ENCODE results near the gene AIPL1. TPM values are rescaled to one million over a fixed set of nuclear protein-coding genes. Genes with fewer than 3 reads are reported as not detected.

AIPL1 gene
- total and polyA plus RNA-seq, 2 donors (not counting 3 experiments of a cell fraction or from before 2014, with no cell fraction given), result not detected

GRCh38 chr17:6422654-6423241 lies 12.2 kb downstream of the AIPL1 start:
- Histone ChIP-seq H3K9ac (replicated peaks; ENCODE audit: extremely low read depth, insufficient read depth, low read length) (no peak overlapping the region), H3K36me3 (ENCODE audit: control insufficient read depth in 2 of 2, extremely low read depth in 1 of 2, insufficient read depth in 2 of 2, low read length in 2 of 2) (no peaks in the 10 kb centered on the region), H3K9me1 (replicated peaks; ENCODE audit: control insufficient read depth, extremely low read depth, insufficient read depth, low read length) (no peaks in the 10 kb centered on the region), H3K4me3 (replicated peaks in 1 of 3; ENCODE audit: insufficient read depth in 1 of 3, low read depth in 1 of 3, low read length in 3 of 3) (no peak overlapping the region), H3K4me2 (ENCODE audit: insufficient read depth, low read length) (no peak overlapping the region), H3K27me3 (ENCODE audit: control insufficient read depth in 2 of 2, insufficient read depth in 2 of 2, low read length in 2 of 2) (no peaks in the 10 kb centered on the region), H3K9me3 (replicated peaks; ENCODE audit: control insufficient read depth, insufficient read depth, low read length) (no peaks in the 10 kb centered on the region), H2AFZ (ENCODE audit: low read depth, low read length) (no peak overlapping the region), H3K4me1 (ENCODE audit: control insufficient read depth, extremely low read depth, insufficient read depth, low read length) (no peaks in the 10 kb centered on the region), H3K27ac (ENCODE audit: insufficient read depth, low read depth, low read length) (no peak overlapping the region), H3K79me2 (ENCODE audit: control insufficient read depth, insufficient read depth, low read length) (no peaks in the 10 kb centered on the region), H4K20me1 (replicated peaks; ENCODE audit: control insufficient read depth, extremely low read depth, insufficient read depth, low read length) (no peaks in the 10 kb centered on the region)
- dilution Hi-C loops (cut with MboI; ENCODE audit: extremely low pct_ligation_motif_present, low sequenced_read_pairs), result no loop called here
- POLR2A ChIA-PET, result no interaction called here
- DNase-seq (ENCODE audit: low read depth, low spot score) (no peak), FAIRE-seq (no peak)
- intact Hi-C loops (cut with micrococcal nuclease), result loop anchor here (1.0 to 5.0 kb wide), 4 partner anchors 635 to 835 kb away; no protein-coding TSS in a partner anchor
- TF ChIP-seq POLR2A (IDR thresholded peaks at IDR 0.05; ENCODE audit: low read depth, low read length) (no peak), EZH2 (IDR thresholded peaks at IDR 0.05; ENCODE audit: borderline replicate concordance, low read depth, low read length, severe bottlenecking) (no peak), MYC (IDR thresholded peaks at IDR 0.05; ENCODE audit: low read depth, low read length) (no peak), GATA2 (IDR thresholded peaks at IDR 0.05; ENCODE audit: insufficient read depth, insufficient read length, low read depth, low read length) (no peak), POLR2AphosphoS5 (IDR thresholded peaks at IDR 0.05; ENCODE audit: insufficient read depth, low read depth, low read length) (no peak), FOS (IDR thresholded peaks at IDR 0.05; ENCODE audit: borderline replicate concordance, insufficient read depth, low read length) (no peak), JUN (IDR thresholded peaks at IDR 0.05; ENCODE audit: borderline replicate concordance, insufficient read depth, insufficient read length, low read depth) (no peak), CTCF (IDR thresholded peaks at IDR 0.05; ENCODE audit: extremely low read depth in 1 of 2, insufficient read depth in 1 of 2, low read depth in 1 of 2, low read length in 2 of 2) (no peak)
- TF ChIP-seq, protein P1, sequence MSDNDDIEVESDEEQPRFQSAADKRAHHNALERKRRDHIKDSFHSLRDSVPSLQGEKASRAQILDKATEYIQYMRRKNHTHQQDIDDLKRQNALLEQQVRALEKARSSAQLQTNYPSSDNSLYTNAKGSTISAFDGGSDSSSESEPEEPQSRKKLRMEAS (IDR thresholded peaks at IDR 0.05; ENCODE audit: insufficient read depth, insufficient read length), result no peak
- CTCF ChIA-PET, result interaction anchor here (0.6 to 6.2 kb wide), 13 partner anchors 10 to 1174 kb away, joined by 3 to 93 read pairs (median 5); partner anchors contain the start of gene NLRP1
- no TSS peak for BruUV-seq (replicated peaks)

All from endothelial cell of umbilical vein (primary cell).